ENCODE data around the gene DLST. TPM values are rescaled to one million over a fixed set of nuclear protein-coding genes. Genes with fewer than 3 reads are reported as not detected.
A peak's percentile ranks its signal among the peaks of the same experiment; 100 is the strongest.

DLST gene
- total RNA-seq, 5 donors from 2014 or later (not counting 1 experiment from before 2014, with no cell fraction given): 88.3 to 128 (median 102) TPM

DNA sequence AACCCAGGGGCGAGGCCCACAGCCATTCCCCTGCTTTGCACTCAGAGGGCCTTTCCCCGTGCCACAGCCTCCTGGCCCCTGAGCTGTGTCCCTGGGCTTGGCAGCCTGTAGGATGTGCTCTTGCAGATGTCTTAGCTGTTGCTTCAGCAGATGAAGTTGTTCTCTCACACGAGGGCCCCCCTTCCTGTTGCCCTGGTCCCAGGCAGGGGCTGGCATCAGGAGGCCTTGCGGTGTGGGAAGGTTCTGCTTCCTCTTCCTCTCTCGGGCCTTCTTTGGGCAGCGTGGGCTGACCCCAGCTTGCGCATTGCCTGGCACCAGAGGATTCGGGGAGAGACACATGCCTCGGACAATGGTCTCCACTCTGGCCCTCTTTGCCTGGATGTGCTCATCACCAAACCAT, 18.4 kb upstream of the DLST start:
- ATAC-seq (replicated peaks in 1 of 4): no peak
- CTCF ChIA-PET: interaction anchor here (0.6 to 6.3 kb wide), 5 partner anchors 9 to 225 kb away, joined by 4 to 79 read pairs (median 7); no protein-coding TSS in a partner anchor
- H3K27me3 ChIP-seq (replicated peaks in 1 of 2; ENCODE audit: control insufficient read depth in 2 of 2, extremely low read depth in 1 of 2, insufficient read depth in 2 of 2, low read length in 1 of 2): no peaks in the 10 kb centered on the region

DNA sequence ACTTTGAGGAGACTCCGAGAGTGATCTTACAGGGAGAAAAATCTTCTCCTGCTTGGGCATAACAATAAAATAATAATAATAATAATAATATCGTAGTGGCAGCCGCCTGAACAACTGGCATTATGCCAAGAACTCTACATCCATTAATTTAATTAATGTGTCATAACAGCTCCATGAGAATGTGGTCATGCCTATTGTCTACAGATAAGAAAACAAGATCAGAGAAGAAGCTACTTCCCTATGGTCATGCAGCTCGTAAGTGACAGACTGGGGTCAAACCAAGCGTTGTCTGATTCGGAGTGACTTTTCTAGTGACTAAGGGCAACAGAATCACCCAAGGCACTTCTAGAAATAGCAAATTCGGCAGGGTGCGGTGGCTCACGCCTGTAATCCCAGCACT, 17.5 kb upstream of the DLST start:
- POLR2A ChIA-PET: interaction anchor here (0.6 to 1.0 kb wide), 4 partner anchors 11 to 186 kb away, joined by 3 to 10 read pairs (median 4); no protein-coding TSS in a partner anchor
- CTCF ChIA-PET: interaction anchor here (0.7 to 6.3 kb wide), 6 partner anchors 10 to 224 kb away, joined by 4 to 79 read pairs (median 6); no protein-coding TSS in a partner anchor
- Histone ChIP-seq H3K27ac (ENCODE audit: low read length) (no peak overlapping the region), H3K36me3 (ENCODE audit: control insufficient read depth in 2 of 2, extremely low read depth in 1 of 2, insufficient read depth in 1 of 2, low read length in 1 of 2) (no peaks in the 10 kb centered on the region), H3K4me3 (ENCODE audit: control insufficient read depth in 1 of 2, extremely low read depth in 1 of 2, low read length in 1 of 2) (no peak overlapping the region), H3K9me3 (no peaks in the 10 kb centered on the region), H3K27me3 (replicated peaks in 1 of 2; ENCODE audit: control insufficient read depth in 2 of 2, extremely low read depth in 1 of 2, insufficient read depth in 2 of 2, low read length in 1 of 2) (no peaks in the 10 kb centered on the region), H3K4me1 (ENCODE audit: control insufficient read depth in 1 of 2, extremely low read depth in 1 of 2, insufficient read depth in 2 of 2, low read length in 2 of 2) (peaks cover 11 to 22% of the 10 kb centered on the region in 2 experiments)
- H3K27ac Mint-ChIP-seq: no peak overlapping the region
- ATAC-seq (replicated peaks in 1 of 4): no peak
- peaks cover 27 to 34% (median 29%) of the 10 kb centered on the region in 3 donors for H3K4me1 Mint-ChIP-seq
- no peaks in the 10 kb centered on the region for H3K9me3 Mint-ChIP-seq
- DNase-seq: no peak
- 91% methylated on average over 6 of the region's 9 CpGs for WGBS (ENCODE audit: insufficient coverage)
- no peaks in the 10 kb centered on the region for H3K36me3 Mint-ChIP-seq
- no peaks in the 10 kb centered on the region for H3K27me3 Mint-ChIP-seq
- no peak overlapping the region for H3K4me3 Mint-ChIP-seq

More for the DNA sequence above, 18.4 kb upstream of the DLST start:
- WGBS (ENCODE audit: insufficient coverage): 65% methylated on average over 9 of the region's 9 CpGs
- Histone ChIP-seq H3K36me3 (ENCODE audit: control insufficient read depth in 2 of 2, extremely low read depth in 1 of 2, insufficient read depth in 1 of 2, low read length in 1 of 2) (no peaks in the 10 kb centered on the region), H3K4me1 (ENCODE audit: control insufficient read depth in 1 of 2, extremely low read depth in 1 of 2, insufficient read depth in 2 of 2, low read length in 2 of 2) (peaks cover 11 to 22% of the 10 kb centered on the region in 2 experiments), H3K27ac (ENCODE audit: low read length) (no peak overlapping the region), H3K4me3 (ENCODE audit: control insufficient read depth in 1 of 2, extremely low read depth in 1 of 2, low read length in 1 of 2) (no peak overlapping the region), H3K9me3 (no peaks in the 10 kb centered on the region)
- H3K27ac Mint-ChIP-seq: no peak overlapping the region
- no peak overlapping the region for H3K4me3 Mint-ChIP-seq
- no peaks in the 10 kb centered on the region for H3K9me3 Mint-ChIP-seq
- POLR2A ChIA-PET: interaction anchor here in 1 of 2 donors (0.6 kb wide), 1 partner anchor 15 kb away, joined by 3 read pairs; no protein-coding TSS in a partner anchor
- H3K36me3 Mint-ChIP-seq: no peaks in the 10 kb centered on the region
- no peak for DNase-seq
- H3K4me1 Mint-ChIP-seq: peaks cover 26 to 34% (median 27%) of the 10 kb centered on the region in 3 donors
- H3K27me3 Mint-ChIP-seq: no peaks in the 10 kb centered on the region

GRCh38 chr14:74865156-74865555, 16.6 kb upstream of the DLST start:
- no peak overlapping the region for H3K27ac Mint-ChIP-seq
- 90% methylated on average over 2 of the region's 5 CpGs for WGBS (ENCODE audit: insufficient coverage)
- no peak overlapping the region for H3K4me3 Mint-ChIP-seq
- ATAC-seq (replicated peaks in 1 of 4) (no peak), DNase-seq (no peak)
- POLR2A ChIA-PET: interaction anchor here in 1 of 2 donors (0.7 to 1.0 kb wide), 2 partner anchors 12 to 153 kb away, joined by 3 to 5 read pairs; no protein-coding TSS in a partner anchor
- Histone ChIP-seq H3K4me1 (ENCODE audit: control insufficient read depth in 1 of 2, extremely low read depth in 1 of 2, insufficient read depth in 2 of 2, low read length in 2 of 2) (peaks cover 11 to 22% of the 10 kb centered on the region in 2 experiments), H3K27ac (ENCODE audit: low read length) (no peak overlapping the region), H3K4me3 (ENCODE audit: control insufficient read depth in 1 of 2, extremely low read depth in 1 of 2, low read length in 1 of 2) (no peak overlapping the region), H3K27me3 (replicated peaks in 1 of 2; ENCODE audit: control insufficient read depth in 2 of 2, extremely low read depth in 1 of 2, insufficient read depth in 2 of 2, low read length in 1 of 2) (no peaks in the 10 kb centered on the region), H3K9me3 (no peaks in the 10 kb centered on the region), H3K36me3 (ENCODE audit: control insufficient read depth in 2 of 2, extremely low read depth in 1 of 2, insufficient read depth in 1 of 2, low read length in 1 of 2) (no peaks in the 10 kb centered on the region)
- H3K4me1 Mint-ChIP-seq: peaks cover 27 to 34% (median 29%) of the 10 kb centered on the region in 3 donors
- no peaks in the 10 kb centered on the region for H3K9me3 Mint-ChIP-seq
- H3K27me3 Mint-ChIP-seq: no peaks in the 10 kb centered on the region
- H3K36me3 Mint-ChIP-seq: no peaks in the 10 kb centered on the region
- CTCF ChIA-PET: interaction anchor here (0.6 to 6.3 kb wide), 4 partner anchors 9 to 64 kb away, joined by 3 to 79 read pairs (median 6); no protein-coding TSS in a partner anchor

DNA sequence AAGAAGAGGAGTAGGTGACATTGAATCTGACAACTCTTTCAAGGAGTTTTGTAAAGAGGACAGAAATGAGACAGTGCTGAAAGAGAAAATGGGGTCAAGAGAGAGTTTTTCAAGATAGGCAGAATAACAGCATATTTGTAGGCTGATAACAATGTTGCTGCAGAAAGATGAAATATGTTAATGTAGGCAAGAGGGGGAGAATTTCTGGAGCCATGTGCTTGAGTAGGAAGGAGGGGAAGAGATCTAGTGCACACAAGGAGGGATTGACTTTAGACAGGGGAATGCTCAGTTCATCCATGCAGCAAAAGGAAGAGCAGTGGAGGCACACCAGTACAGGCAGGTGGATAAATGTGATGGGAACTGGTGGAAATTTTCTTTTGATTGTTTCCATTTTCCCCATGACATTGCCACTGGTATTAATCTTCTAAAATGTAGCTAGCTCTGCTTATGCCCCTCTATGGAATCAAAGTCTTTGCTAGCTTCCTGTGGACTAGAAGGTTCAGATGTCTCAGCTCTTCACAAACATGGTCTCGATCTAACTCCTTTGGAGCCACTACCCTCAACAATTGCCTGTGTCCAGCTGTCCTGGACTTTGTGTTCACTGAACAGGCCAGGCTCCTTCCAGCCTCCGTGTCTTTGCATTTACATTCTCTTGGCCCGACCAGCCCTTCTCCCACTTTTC, 14.9 kb upstream of the DLST start:
- peak overlapping the region; percentile 80 to 91 for H3K27ac Mint-ChIP-seq
- Histone ChIP-seq H3K27me3 (replicated peaks in 1 of 2; ENCODE audit: control insufficient read depth in 2 of 2, extremely low read depth in 1 of 2, insufficient read depth in 2 of 2, low read length in 1 of 2) (no peaks in the 10 kb centered on the region), H3K4me3 (ENCODE audit: control insufficient read depth in 1 of 2, extremely low read depth in 1 of 2, low read length in 1 of 2) (no peak overlapping the region), H3K27ac (ENCODE audit: low read length) (peak overlapping the region; percentile 46), H3K9me3 (no peaks in the 10 kb centered on the region), H3K36me3 (ENCODE audit: control insufficient read depth in 2 of 2, extremely low read depth in 1 of 2, insufficient read depth in 1 of 2, low read length in 1 of 2) (no peaks in the 10 kb centered on the region), H3K4me1 (ENCODE audit: control insufficient read depth in 1 of 2, extremely low read depth in 1 of 2, insufficient read depth in 2 of 2, low read length in 2 of 2) (peaks cover 11 to 13% of the 10 kb centered on the region in 2 experiments)
- H3K9me3 Mint-ChIP-seq: no peaks in the 10 kb centered on the region
- H3K4me1 Mint-ChIP-seq: peaks cover 21 to 26% (median 23%) of the 10 kb centered on the region in 3 donors
- ATAC-seq (replicated peaks in 1 of 4): peak in 3 of 4 experiments; percentile 52 to 57 (median 56)
- ChIA-PET CTCF (interaction anchor here (0.8 to 3.0 kb wide), 6 partner anchors 11 to 39 kb away, joined by 3 to 12 read pairs (median 8); no protein-coding TSS in a partner anchor), POLR2A (interaction anchor here (0.5 to 1.0 kb wide), 3 partner anchors 14 to 116 kb away, joined by 3 to 4 read pairs (median 3); no protein-coding TSS in a partner anchor)
- DNase-seq: no peak
- 73% methylated on average over 3 of the region's 3 CpGs for WGBS (ENCODE audit: insufficient coverage)
- no peaks in the 10 kb centered on the region for H3K27me3 Mint-ChIP-seq
- H3K36me3 Mint-ChIP-seq: no peaks in the 10 kb centered on the region
- H3K4me3 Mint-ChIP-seq: peak overlapping the region in 2 of 3 donors; percentile 32 to 48

GRCh38 chr14:74867673-74868072, 14.0 kb upstream of the DLST start:
- H3K4me1 Mint-ChIP-seq: peaks cover 21 to 26% (median 23%) of the 10 kb centered on the region in 3 donors
- H3K27me3 ChIP-seq (replicated peaks in 1 of 2; ENCODE audit: control insufficient read depth in 2 of 2, extremely low read depth in 1 of 2, insufficient read depth in 2 of 2, low read length in 1 of 2): no peaks in the 10 kb centered on the region
- H3K36me3 Mint-ChIP-seq: no peaks in the 10 kb centered on the region
- H3K4me3 Mint-ChIP-seq: peak overlapping the region in 2 of 3 donors; percentile 37 to 48
- peak in 32 of 35 experiments; percentile 6 to 56 (median 28) for DNase-seq
- no peaks in the 10 kb centered on the region for H3K9me3 ChIP-seq
- no peaks in the 10 kb centered on the region for H3K9me3 Mint-ChIP-seq
- H3K4me1 ChIP-seq (ENCODE audit: control insufficient read depth in 1 of 2, extremely low read depth in 1 of 2, insufficient read depth in 2 of 2, low read length in 2 of 2): peaks cover 11 to 13% of the 10 kb centered on the region in 2 experiments
- ChIA-PET CTCF (interaction anchor here (0.5 to 3.0 kb wide), 17 partner anchors 9 to 1183 kb away, joined by 3 to 12 read pairs (median 4); partner anchors contain the start of gene PROX2 (in 1 of the 2)), POLR2A (interaction anchor here (0.5 to 1.0 kb wide), 2 partner anchors 13 to 115 kb away, joined by 3 to 4 read pairs; no protein-coding TSS in a partner anchor)
- H3K36me3 ChIP-seq (ENCODE audit: control insufficient read depth in 2 of 2, extremely low read depth in 1 of 2, insufficient read depth in 1 of 2, low read length in 1 of 2): no peaks in the 10 kb centered on the region
- H3K27ac Mint-ChIP-seq: peak overlapping the region; percentile 80 to 91
- no peak overlapping the region for H3K4me3 ChIP-seq (ENCODE audit: control insufficient read depth in 1 of 2, extremely low read depth in 1 of 2, low read length in 1 of 2)
- peak overlapping the region; percentile 46 for H3K27ac ChIP-seq (ENCODE audit: low read length)
- 19% methylated on average over 3 of the region's 5 CpGs for WGBS (ENCODE audit: insufficient coverage)
- H3K27me3 Mint-ChIP-seq: no peaks in the 10 kb centered on the region
- peak; percentile 88 to 97 (median 95) for ATAC-seq (replicated peaks in 1 of 4)

DNA sequence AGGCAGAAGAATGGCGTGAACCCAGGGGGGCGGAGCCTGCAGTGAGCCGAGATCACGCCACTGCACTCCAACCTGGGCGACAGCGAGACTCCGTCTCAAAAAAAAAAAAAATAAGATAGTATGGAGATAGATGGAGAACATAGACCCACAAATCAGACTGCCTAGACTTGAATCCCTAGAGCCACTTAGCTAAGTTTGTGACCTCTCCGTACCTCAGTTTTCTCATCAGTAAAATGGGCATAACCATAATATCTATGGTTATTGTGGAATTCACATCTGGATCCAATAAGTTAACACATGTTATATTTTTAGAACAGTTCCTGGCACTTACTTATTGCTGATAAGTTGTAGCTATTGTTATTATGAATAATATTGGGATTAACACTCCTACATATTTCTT, 13.0 kb upstream of the DLST start:
- Mint-ChIP-seq H3K4me1 (peaks cover 21 to 23% (median 22%) of the 10 kb centered on the region in 3 donors), H3K27ac (peak overlapping the region in 1 of 2 donors; percentile 40), H3K27me3 (no peaks in the 10 kb centered on the region), H3K36me3 (no peaks in the 10 kb centered on the region), H3K9me3 (no peaks in the 10 kb centered on the region), H3K4me3 (no peak overlapping the region)
- Histone ChIP-seq H3K9me3 (no peaks in the 10 kb centered on the region), H3K27ac (ENCODE audit: low read length) (no peak overlapping the region), H3K27me3 (replicated peaks in 1 of 2; ENCODE audit: control insufficient read depth in 2 of 2, extremely low read depth in 1 of 2, insufficient read depth in 2 of 2, low read length in 1 of 2) (no peaks in the 10 kb centered on the region), H3K4me3 (ENCODE audit: control insufficient read depth in 1 of 2, extremely low read depth in 1 of 2, low read length in 1 of 2) (no peak overlapping the region), H3K36me3 (ENCODE audit: control insufficient read depth in 2 of 2, extremely low read depth in 1 of 2, insufficient read depth in 1 of 2, low read length in 1 of 2) (no peaks in the 10 kb centered on the region), H3K4me1 (ENCODE audit: control insufficient read depth in 1 of 2, extremely low read depth in 1 of 2, insufficient read depth in 2 of 2, low read length in 2 of 2) (peaks cover 11 to 13% of the 10 kb centered on the region in 2 experiments)
- ChIA-PET POLR2A (interaction anchor here in 1 of 2 donors (0.7 kb wide), 1 partner anchor 365 kb away, joined by 5 read pairs; no protein-coding TSS in a partner anchor), CTCF (interaction anchor here (0.7 to 3.0 kb wide), 5 partner anchors 8 to 37 kb away, joined by 5 to 12 read pairs (median 11); no protein-coding TSS in a partner anchor)
- DNase-seq: no peak
- ATAC-seq (replicated peaks in 1 of 4): no peak
- 93% methylated on average over 3 of the region's 8 CpGs for WGBS (ENCODE audit: insufficient coverage)
